K562 (cell line): ENCODE data around the gene PKLR. TPM values are rescaled to one million over a fixed set of nuclear protein-coding genes. Genes with fewer than 3 reads are reported as not detected.

ENCODE experiments used
- CBFB ChIP-seq: sonication (generic); formaldehyde crosslinking; IDR thresholded peaks from 2 replicates; pipeline ENCODE4 v1.4.0; 2020; ENCODE audit warnings: mild to moderate bottlenecking, missing genetic modification reagents
- CBX3 ChIP-seq, 2 experiments: IDR thresholded peaks; 1 replicate in 1 of 2; 2 replicates in 1 of 2; pipeline ENCODE4 v1.6.1; 2012; ENCODE audit warnings: inconsistent platforms in 2 of 2, low read length in 2 of 2, borderline replicate concordance in 1 of 2, control low read depth in 1 of 2
- HMGN3 ChIP-seq: IDR thresholded peaks from 2 replicates; pipeline ENCODE4 v1.6.1; 2011; ENCODE audit warnings: borderline replicate concordance, low read depth, mild to moderate bottlenecking, mixed read lengths, low read length; ENCODE audit not compliant: insufficient read length; ENCODE audit errors: extremely low read depth
- HNRNPLL ChIP-seq: fragments of 200-400 bp; formaldehyde crosslinking; IDR thresholded peaks from 2 replicates; pipeline ENCODE4 v1.6.1; 2017; ENCODE audit warnings: low read length, low read depth, mild to moderate bottlenecking; ENCODE audit not compliant: poor library complexity, severe bottlenecking
- HOXB6 ChIP-seq: fragments of 250-450 bp; sonication (Bioruptor Pico); IDR thresholded peaks from 2 replicates; pipeline ENCODE4 v1.5.1; 2022; ENCODE audit warnings: mild to moderate bottlenecking, borderline replicate concordance
- IFI16 ChIP-seq: fragments of 250-450 bp; sonication (Bioruptor Pico); IDR thresholded peaks from 2 replicates; pipeline ENCODE4 v2.1.2; 2022; ENCODE audit warnings: mild to moderate bottlenecking, inconsistent platforms
- ILK ChIP-seq: fragments of 450-650 bp; IDR thresholded peaks from 2 replicates; pipeline ENCODE4 v1.6.1; 2016; ENCODE audit warnings: missing genetic modification characterization, low read depth, mild to moderate bottlenecking, missing compliant biosample characterization, moderate library complexity, borderline replicate concordance
- KAT7 ChIP-seq: sonication (generic); formaldehyde crosslinking; IDR thresholded peaks from 2 replicates; pipeline ENCODE4 v1.8.0; 2022; ENCODE audit warnings: missing genetic modification reagents, mild to moderate bottlenecking, borderline replicate concordance
- MCM5 ChIP-seq: fragments of 450-650 bp; IDR thresholded peaks from 2 replicates; pipeline ENCODE4 v1.6.1; 2016; ENCODE audit warnings: low read depth
- MEF2A ChIP-seq: IDR thresholded peaks from 2 replicates; pipeline ENCODE4 v1.6.1; 2011; ENCODE audit warnings: low read depth, mild to moderate bottlenecking, low read length, moderate library complexity; ENCODE audit not compliant: control insufficient read depth
- NFRKB ChIP-seq: fragments of 450-650 bp; IDR thresholded peaks from 2 replicates; pipeline ENCODE4 v1.6.1; 2016; ENCODE audit warnings: low read depth
- RBM15 ChIP-seq: fragments of 200-400 bp; formaldehyde crosslinking; IDR thresholded peaks from 2 replicates; pipeline ENCODE4 v1.6.1; 2018; ENCODE audit warnings: mild to moderate bottlenecking, low read length, moderate library complexity; ENCODE audit not compliant: insufficient read depth
- RBM25 ChIP-seq: fragments of 200-400 bp; formaldehyde crosslinking; IDR thresholded peaks from 2 replicates; pipeline ENCODE4 v1.6.1; 2018; ENCODE audit warnings: low read length, low read depth, moderate library complexity; ENCODE audit not compliant: severe bottlenecking
- RNF2 ChIP-seq: sonication (generic); IDR thresholded peaks from 2 replicates; pipeline ENCODE4 v1.6.1; 2016
- ZFP1 ChIP-seq: fragments of 450-650 bp; formaldehyde crosslinking; IDR thresholded peaks from 2 replicates; pipeline ENCODE4 v1.4.0; 2020; ENCODE audit warnings: mild to moderate bottlenecking, mixed read lengths
- ZNF696 ChIP-seq: fragments of 250-450 bp; sonication (Bioruptor Pico); conservative IDR thresholded peaks from 2 replicates; pipeline ENCODE4 v1.4.0; 2020; ENCODE audit warnings: mild to moderate bottlenecking, moderate library complexity
- polyA plus RNA-seq, 8 experiments: library from polyadenylated mRNA; depleted of rRNA in 4 of 8; stranded (reverse) in 5 of 8; unstranded in 3 of 8; fragments of >200 nt; fragmentation: Nextera tagmentation in 2 of 8; fragmentation: Illumina TruSeq in 1 of 8; extraction: Ambion mirVana in 2 of 8; extraction: Trizol in 1 of 8; gene quantifications; 2 replicates each; pipeline versions ENCODE4 v1.2.1 to v1.2.3, GENCODE V29; 2011 to 2014; ENCODE audit warnings: inconsistent platforms in 1 of 8, missing spikeins in 1 of 8
- total RNA-seq, 7 experiments: library from RNA; depleted of rRNA in 6 of 7; stranded (reverse); fragments of >200 nt in 6 of 7; fragmentation: Illumina TruSeq in 2 of 7; extraction: Trizol in 2 of 7; gene quantifications; 2 replicates each; pipeline versions ENCODE4 v1.2.1 to v1.2.3, GENCODE V29; 2011 to 2021; ENCODE audit warnings: low replicate concordance in 1 of 7
- TF ChIP-seq, protein P1 (sequence below): fragments of 450-650 bp; IDR thresholded peaks from 2 replicates; pipeline ENCODE4 v1.6.1; 2017; ENCODE audit warnings: antibody characterized with exemption, mild to moderate bottlenecking
- TF ChIP-seq, protein P2 (sequence below): fragments of 450-650 bp; IDR thresholded peaks from 2 replicates; pipeline ENCODE4 v1.6.1; 2016; ENCODE audit warnings: antibody characterized with exemption
- TF ChIP-seq, protein P3 (sequence below): fragments of 250-450 bp; sonication (Bioruptor Pico); IDR thresholded peaks from 2 replicates; pipeline ENCODE4 v1.8.0; 2022; ENCODE audit warnings: moderate library complexity, mild to moderate bottlenecking, inconsistent platforms
- TF ChIP-seq, protein P4 (sequence below): fragments of 250-450 bp; sonication (Bioruptor Pico); IDR thresholded peaks from 2 replicates; pipeline ENCODE4 v1.5.1; 2021; ENCODE audit warnings: mild to moderate bottlenecking

PKLR gene
- total and polyA plus RNA-seq, 9 of the 15 experiments (the other 6 are each of a cell fraction or from before 2014, with no cell fraction given), result 10.7 to 78.4 (median 38.2) TPM

DNA sequence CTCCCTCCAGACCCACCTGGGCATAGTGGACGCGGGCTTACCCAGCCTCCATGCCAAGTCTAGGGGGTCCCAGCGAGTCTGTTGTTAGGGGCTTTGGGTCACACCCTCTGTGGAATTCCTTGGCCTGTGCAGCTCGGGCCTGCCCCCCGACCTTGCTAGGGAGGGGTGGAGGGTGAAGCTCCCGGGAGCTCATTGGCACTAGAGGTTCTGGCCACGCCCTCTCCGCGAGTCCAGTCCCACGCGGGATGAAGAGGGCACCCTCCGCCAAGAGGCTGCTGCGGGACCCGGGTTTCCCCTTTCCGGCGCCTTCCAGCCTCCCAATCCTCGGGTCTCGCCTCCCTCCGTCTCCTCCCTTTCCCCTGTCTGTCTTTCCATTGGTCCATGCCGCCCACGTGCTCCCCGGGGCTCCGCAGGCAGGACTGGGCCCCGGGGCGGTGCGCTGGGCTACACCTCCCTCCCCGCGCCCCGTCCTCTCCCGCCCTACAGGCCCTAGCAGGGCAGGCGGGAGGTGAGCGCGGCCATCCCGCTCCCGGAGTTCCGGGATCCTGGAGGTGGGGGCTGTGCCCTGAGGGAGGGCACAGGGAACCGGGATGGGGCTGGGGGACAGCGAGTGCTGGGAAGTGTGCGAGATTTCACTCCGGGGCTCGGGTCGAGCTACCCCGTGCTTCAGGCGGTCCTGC, 22.9 kb upstream of the PKLR start (continued):
- TF ChIP-seq, protein P1, sequence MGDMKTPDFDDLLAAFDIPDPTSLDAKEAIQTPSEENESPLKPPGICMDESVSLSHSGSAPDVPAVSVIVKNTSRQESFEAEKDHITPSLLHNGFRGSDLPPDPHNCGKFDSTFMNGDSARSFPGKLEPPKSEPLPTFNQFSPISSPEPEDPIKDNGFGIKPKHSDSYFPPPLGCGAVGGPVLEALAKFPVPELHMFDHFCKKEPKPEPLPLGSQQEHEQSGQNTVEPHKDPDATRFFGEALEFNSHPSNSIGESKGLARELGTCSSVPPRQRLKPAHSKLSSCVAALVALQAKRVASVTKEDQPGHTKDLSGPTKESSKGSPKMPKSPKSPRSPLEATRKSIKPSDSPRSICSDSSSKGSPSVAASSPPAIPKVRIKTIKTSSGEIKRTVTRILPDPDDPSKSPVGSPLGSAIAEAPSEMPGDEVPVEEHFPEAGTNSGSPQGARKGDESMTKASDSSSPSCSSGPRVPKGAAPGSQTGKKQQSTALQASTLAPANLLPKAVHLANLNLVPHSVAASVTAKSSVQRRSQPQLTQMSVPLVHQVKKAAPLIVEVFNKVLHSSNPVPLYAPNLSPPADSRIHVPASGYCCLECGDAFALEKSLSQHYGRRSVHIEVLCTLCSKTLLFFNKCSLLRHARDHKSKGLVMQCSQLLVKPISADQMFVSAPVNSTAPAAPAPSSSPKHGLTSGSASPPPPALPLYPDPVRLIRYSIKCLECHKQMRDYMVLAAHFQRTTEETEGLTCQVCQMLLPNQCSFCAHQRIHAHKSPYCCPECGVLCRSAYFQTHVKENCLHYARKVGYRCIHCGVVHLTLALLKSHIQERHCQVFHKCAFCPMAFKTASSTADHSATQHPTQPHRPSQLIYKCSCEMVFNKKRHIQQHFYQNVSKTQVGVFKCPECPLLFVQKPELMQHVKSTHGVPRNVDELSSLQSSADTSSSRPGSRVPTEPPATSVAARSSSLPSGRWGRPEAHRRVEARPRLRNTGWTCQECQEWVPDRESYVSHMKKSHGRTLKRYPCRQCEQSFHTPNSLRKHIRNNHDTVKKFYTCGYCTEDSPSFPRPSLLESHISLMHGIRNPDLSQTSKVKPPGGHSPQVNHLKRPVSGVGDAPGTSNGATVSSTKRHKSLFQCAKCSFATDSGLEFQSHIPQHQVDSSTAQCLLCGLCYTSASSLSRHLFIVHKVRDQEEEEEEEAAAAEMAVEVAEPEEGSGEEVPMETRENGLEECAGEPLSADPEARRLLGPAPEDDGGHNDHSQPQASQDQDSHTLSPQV, result no peak
- TF ChIP-seq ZFP1 (no peak), ZNF696 (no peak), CBFB (CRISPR knock-in tag) (no peak), IFI16 (CRISPR knock-in tag) (no peak), KAT7 (CRISPR knock-in tag) (no peak; the same call in 1 of the 2 replicates), HNRNPLL (no peak), RNF2 (no peak), NFRKB (no peak), HOXB6 (CRISPR knock-in tag) (no peak), RBM15 (no peak), MCM5 (no peak), CBX3 (IDR thresholded peaks at IDR 0.05; ENCODE audit: borderline replicate concordance in 1 of 2, low read length in 2 of 2) (peak in 1 of 2 experiments; percentile 28; a peak in 1 of 3 replicates), RBM25 (peak; percentile 71), MEF2A (no peak), ILK (tag) (no peak), HMGN3 (peak; percentile 72)
- TF ChIP-seq, protein P2, sequence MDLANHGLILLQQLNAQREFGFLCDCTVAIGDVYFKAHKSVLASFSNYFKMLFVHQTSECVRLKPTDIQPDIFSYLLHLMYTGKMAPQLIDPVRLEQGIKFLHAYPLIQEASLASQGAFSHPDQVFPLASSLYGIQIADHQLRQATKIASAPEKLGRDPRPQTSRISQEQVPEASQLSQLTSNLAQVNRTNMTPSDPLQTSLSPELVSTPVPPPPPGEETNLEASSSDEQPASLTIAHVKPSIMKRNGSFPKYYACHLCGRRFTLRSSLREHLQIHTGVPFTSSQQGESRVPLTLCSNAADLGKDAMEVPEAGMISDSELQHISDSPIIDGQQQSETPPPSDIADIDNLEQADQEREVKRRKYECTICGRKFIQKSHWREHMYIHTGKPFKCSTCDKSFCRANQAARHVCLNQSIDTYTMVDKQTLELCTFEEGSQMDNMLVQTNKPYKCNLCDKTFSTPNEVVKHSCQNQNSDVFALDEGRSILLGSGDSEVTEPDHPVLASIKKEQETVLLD, result peak; percentile 12; the same call in 1 of the 2 replicates
- TF ChIP-seq, protein P3, sequence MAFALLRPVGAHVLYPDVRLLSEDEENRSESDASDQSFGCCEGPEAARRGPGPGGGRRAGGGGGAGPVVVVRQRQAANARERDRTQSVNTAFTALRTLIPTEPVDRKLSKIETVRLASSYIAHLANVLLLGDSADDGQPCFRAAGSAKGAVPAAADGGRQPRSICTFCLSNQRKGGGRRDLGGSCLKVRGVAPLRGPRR (CRISPR knock-in tag), result no peak
- TF ChIP-seq, protein P4, sequence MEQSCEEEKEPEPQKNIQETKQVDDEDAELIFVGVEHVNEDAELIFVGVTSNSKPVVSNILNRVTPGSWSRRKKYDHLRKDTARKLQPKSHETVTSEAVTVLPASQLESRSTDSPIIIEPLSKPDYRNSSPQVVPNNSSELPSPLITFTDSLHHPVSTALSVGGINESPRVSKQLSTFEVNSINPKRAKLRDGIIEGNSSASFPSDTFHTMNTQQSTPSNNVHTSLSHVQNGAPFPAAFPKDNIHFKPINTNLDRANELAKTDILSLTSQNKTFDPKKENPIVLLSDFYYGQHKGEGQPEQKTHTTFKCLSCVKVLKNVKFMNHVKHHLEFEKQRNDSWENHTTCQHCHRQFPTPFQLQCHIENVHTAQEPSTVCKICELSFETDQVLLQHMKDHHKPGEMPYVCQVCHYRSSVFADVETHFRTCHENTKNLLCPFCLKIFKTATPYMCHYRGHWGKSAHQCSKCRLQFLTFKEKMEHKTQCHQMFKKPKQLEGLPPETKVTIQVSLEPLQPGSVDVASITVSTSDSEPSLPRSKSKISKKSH (CRISPR knock-in tag), result no peak
